K562 (cell line): ENCODE data around the gene STT3A. TPM values are rescaled to one million over a fixed set of nuclear protein-coding genes. Genes with fewer than 3 reads are reported as not detected.

Experiments
- ATAC-seq: fragments of 200-7000 bp; cut with Tn5 transposase; 3 replicates; pipeline ENCODE4 v1.9.1; 2020; ENCODE audit warnings: moderate library complexity
- BruUV-seq: library from RNA; stranded (reverse); fragments of 400-500 nt; replicated peaks from 2 replicates; lab custom pipeline; 2021; lab: Mats Ljungman, UMichigan
- CTCF ChIA-PET: fragments of 300-600 bp; formaldehyde crosslinking; extraction: SDS; loops from one replicate; lab custom pipeline; 2021; ENCODE audit warnings: low intra/inter-chr PET ratio; lab: Yijun Ruan, JAX
- POLR2A ChIA-PET: fragments of 300-600, 350-650 bp; sonication (Branson Sonifier 250); formaldehyde crosslinking; extraction: SDS; loops from one replicate; lab custom pipeline; 2021; ENCODE audit warnings: antibody characterized with exemption, inconsistent platforms; lab: Yijun Ruan, JAX
- DNase-seq, 4 experiments: peaks; one replicate each; pipeline versions ENCODE4 v3.0.0 to v3.0.0-alpha.2; 2011 to 2018; ENCODE audit warnings: low spot score in 3 of 4, mixed read lengths in 3 of 4; ENCODE audit errors: extremely low read depth in 1 of 4
- FAIRE-seq: peaks from 2 replicates; lab custom pipeline; 2011; peaks lifted over from hg19 to GRCh38; lab: Jason Lieb, UNC
- H2AFZ ChIP-seq: 2 replicates; pipeline ENCODE4 v1.6.0; 2011; ENCODE audit warnings: low read depth, low read length, control low read depth, inconsistent platforms
- H3K27ac ChIP-seq: fragments of 200-600 bp; 3 replicates; pipeline ENCODE4 v1.8.0; 2011; ENCODE audit warnings: low read depth, mild to moderate bottlenecking, control low read depth, inconsistent platforms, low read length, moderate library complexity, mixed read lengths; ENCODE audit errors: extremely low read depth
- H3K27me3 ChIP-seq, 2 experiments: fragments of 300-600 bp in 1 of 2; 2 replicates in 1 of 2; 3 replicates in 1 of 2; pipeline versions ENCODE4 v1.6.0 to v1.8.0; 2011; ENCODE audit warnings: inconsistent platforms in 2 of 2, low read length in 2 of 2, mild to moderate bottlenecking in 1 of 2, mixed read lengths in 1 of 2, moderate library complexity in 1 of 2; ENCODE audit not compliant: control insufficient read depth in 2 of 2, insufficient read depth in 2 of 2
- H3K36me3 ChIP-seq: fragments of 300-600 bp; 3 replicates; pipeline ENCODE4 v1.8.0; 2011; ENCODE audit warnings: mild to moderate bottlenecking, low read length, inconsistent platforms; ENCODE audit not compliant: control insufficient read depth, insufficient read depth
- H3K4me1 ChIP-seq, 2 experiments: fragments of 200-600 bp in 1 of 2; replicated peaks in 1 of 2; 2 replicates in 1 of 2; 3 replicates in 1 of 2; pipeline versions ENCODE4 v1.5.1 to v1.8.0; 2011; ENCODE audit warnings: inconsistent platforms in 2 of 2, low read length in 2 of 2, mild to moderate bottlenecking in 1 of 2, mixed read lengths in 1 of 2, moderate library complexity in 1 of 2; ENCODE audit not compliant: control insufficient read depth in 2 of 2, insufficient read depth in 2 of 2
- H3K4me2 ChIP-seq: 2 replicates; pipeline ENCODE4 v1.6.1; 2011; ENCODE audit warnings: low read length, control low read depth, inconsistent platforms, mixed read lengths; ENCODE audit not compliant: insufficient read depth
- H3K4me3 ChIP-seq: fragments of 200-600 bp; sonication (generic), shearing (Covaris generic); 2 replicates; pipeline ENCODE4 v1.5.1; 2016; ENCODE audit warnings: control low read depth, inconsistent platforms
- H3K79me2 ChIP-seq: fragments of 200-600 bp; 3 replicates; pipeline ENCODE4 v1.8.0; 2011; ENCODE audit warnings: low read length, inconsistent platforms; ENCODE audit not compliant: control insufficient read depth, insufficient read depth
- H3K9ac ChIP-seq, 2 experiments: 2 replicates each; pipeline versions ENCODE4 v1.6.0 to v1.6.1; 2011; ENCODE audit warnings: low read depth in 2 of 2, low read length in 2 of 2, control low read depth in 1 of 2, inconsistent platforms in 1 of 2, mild to moderate bottlenecking in 1 of 2, mixed read lengths in 1 of 2; ENCODE audit not compliant: insufficient read depth in 1 of 2
- H3K9me1 ChIP-seq: one replicate; pipeline ENCODE4 v1.6.0; 2011; ENCODE audit warnings: inconsistent platforms, mild to moderate bottlenecking, low read length, moderate library complexity; ENCODE audit not compliant: control insufficient read depth, insufficient read depth
- H3K9me3 ChIP-seq: replicated peaks from 2 replicates; pipeline ENCODE4 v1.5.1; 2011; ENCODE audit warnings: low read depth, low read length, inconsistent platforms; ENCODE audit not compliant: control insufficient read depth, insufficient read depth
- H4K20me1 ChIP-seq: replicated peaks from 2 replicates; pipeline ENCODE4 v1.6.1; 2011; ENCODE audit warnings: low read length, inconsistent platforms, mixed read lengths; ENCODE audit not compliant: control insufficient read depth, insufficient read depth
- BRF1 ChIP-seq: IDR thresholded peaks from 3 replicates; pipeline ENCODE4 v1.6.1; 2011; ENCODE audit warnings: borderline replicate concordance, mild to moderate bottlenecking; ENCODE audit not compliant: insufficient read length; ENCODE audit errors: extremely low read depth
- GATAD2A ChIP-seq: fragments of 450-650 bp; IDR thresholded peaks from 2 replicates; pipeline ENCODE4 v1.6.1; 2017
- PHF20 ChIP-seq: fragments of 450-650 bp; IDR thresholded peaks from 2 replicates; pipeline ENCODE4 v1.6.1; 2018; ENCODE audit not compliant: partially characterized antibody
- STAG1 ChIP-seq: sonication (generic); formaldehyde crosslinking; IDR thresholded peaks from 2 replicates; pipeline ENCODE4 v1.5.0; 2020; ENCODE audit warnings: missing genetic modification reagents, borderline replicate concordance
- WGBS: fragments of 100-300 bp; shearing (Covaris generic); methylation state at CpG from one replicate; pipeline ENCODE4 v1.1.6; 2016; ENCODE audit warnings: low coverage, mixed read lengths; ENCODE audit not compliant: insufficient coverage; ENCODE audit errors: missing lambda C conversion rate; 5-methylcytosine and 5-hydroxymethylcytosine counted together
- in situ Hi-C: fragments of 300-500 bp; cut with MboI; formaldehyde crosslinking; loops from 4 replicates; pipeline ENCODE4 v1.15.0; 2018; ENCODE audit warnings: inconsistent platforms, mixed read lengths
- intact Hi-C: fragments of 100-400 bp; cut with micrococcal nuclease; formaldehyde crosslinking; loops from 2 replicates; pipeline ENCODE4 v1.14.2; 2022
- polyA plus RNA-seq, 8 experiments: library from polyadenylated mRNA; depleted of rRNA in 4 of 8; stranded (reverse) in 5 of 8; unstranded in 3 of 8; fragments of >200 nt; fragmentation: Nextera tagmentation in 2 of 8; fragmentation: Illumina TruSeq in 1 of 8; extraction: Ambion mirVana in 2 of 8; extraction: Trizol in 1 of 8; gene quantifications; 2 replicates each; pipeline versions ENCODE4 v1.2.1 to v1.2.3, GENCODE V29; 2011 to 2014; ENCODE audit warnings: inconsistent platforms in 1 of 8, missing spikeins in 1 of 8
- total RNA-seq, 7 experiments: library from RNA; depleted of rRNA in 6 of 7; stranded (reverse); fragments of >200 nt in 6 of 7; fragmentation: Illumina TruSeq in 2 of 7; extraction: Trizol in 2 of 7; gene quantifications; 2 replicates each; pipeline versions ENCODE4 v1.2.1 to v1.2.3, GENCODE V29; 2011 to 2021; ENCODE audit warnings: low replicate concordance in 1 of 7
- TF ChIP-seq, protein P1 (sequence below): fragments of 450-650 bp; IDR thresholded peaks from 2 replicates; pipeline ENCODE4 v1.6.1; 2016; ENCODE audit warnings: antibody characterized with exemption
- TF ChIP-seq, protein P2 (sequence below): sonication (generic); formaldehyde crosslinking; IDR thresholded peaks from 2 replicates; pipeline ENCODE4 v1.8.1; 2023; ENCODE audit warnings: mild to moderate bottlenecking, missing genetic modification reagents
- TF ChIP-seq, protein P3 (sequence below), 2 experiments: fragments of 450-650 bp in 1 of 2; sonication (generic) in 1 of 2; formaldehyde crosslinking in 1 of 2; IDR thresholded peaks in 1 of 2; conservative IDR thresholded peaks in 1 of 2; 2 replicates each; pipeline versions ENCODE4 v1.6.1 to v1.8.1; 2016 to 2023; ENCODE audit warnings: mild to moderate bottlenecking in 2 of 2, moderate library complexity in 2 of 2, inconsistent platforms in 1 of 2, missing genetic modification reagents in 1 of 2
- TF ChIP-seq, protein P4 (sequence below): fragments of 250-450 bp; sonication (Bioruptor Pico); IDR thresholded peaks from 2 replicates; pipeline ENCODE4 v1.5.0; 2020; ENCODE audit warnings: mild to moderate bottlenecking, borderline replicate concordance

Gene STT3A
- total and polyA plus RNA-seq, 9 of the 15 experiments (the other 6 are each of a cell fraction or from before 2014, with no cell fraction given) = 70.7 to 330 (median 192) TPM

DNA sequence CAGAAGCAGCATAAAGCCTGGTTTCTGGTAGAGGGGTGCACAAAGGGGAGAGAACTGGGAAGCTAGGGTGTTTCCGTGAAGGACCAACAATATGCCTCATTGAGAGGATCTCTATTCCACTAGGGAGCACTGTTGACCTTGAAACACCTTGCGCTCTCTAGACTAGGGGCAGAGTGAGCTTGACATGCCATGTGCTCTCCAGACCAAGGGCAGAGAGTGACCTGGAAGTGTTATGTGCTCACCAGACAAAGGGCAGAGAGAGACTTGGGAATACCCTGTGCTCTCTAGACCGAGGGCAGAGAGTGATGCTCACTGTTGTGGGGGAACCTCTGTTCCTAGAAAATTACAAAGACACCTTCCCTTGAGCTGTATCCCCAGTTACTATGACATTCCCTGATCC, 38.6 kb upstream of the STT3A start (continued):
- TF ChIP-seq, protein P1, sequence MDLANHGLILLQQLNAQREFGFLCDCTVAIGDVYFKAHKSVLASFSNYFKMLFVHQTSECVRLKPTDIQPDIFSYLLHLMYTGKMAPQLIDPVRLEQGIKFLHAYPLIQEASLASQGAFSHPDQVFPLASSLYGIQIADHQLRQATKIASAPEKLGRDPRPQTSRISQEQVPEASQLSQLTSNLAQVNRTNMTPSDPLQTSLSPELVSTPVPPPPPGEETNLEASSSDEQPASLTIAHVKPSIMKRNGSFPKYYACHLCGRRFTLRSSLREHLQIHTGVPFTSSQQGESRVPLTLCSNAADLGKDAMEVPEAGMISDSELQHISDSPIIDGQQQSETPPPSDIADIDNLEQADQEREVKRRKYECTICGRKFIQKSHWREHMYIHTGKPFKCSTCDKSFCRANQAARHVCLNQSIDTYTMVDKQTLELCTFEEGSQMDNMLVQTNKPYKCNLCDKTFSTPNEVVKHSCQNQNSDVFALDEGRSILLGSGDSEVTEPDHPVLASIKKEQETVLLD = 0 out of 2 replicates have a peak, but pooled peaks have one; percentile 35
- TF ChIP-seq BRF1 (no peak), STAG1 (CRISPR knock-in tag) (no peak)
- TF ChIP-seq, protein P2, sequence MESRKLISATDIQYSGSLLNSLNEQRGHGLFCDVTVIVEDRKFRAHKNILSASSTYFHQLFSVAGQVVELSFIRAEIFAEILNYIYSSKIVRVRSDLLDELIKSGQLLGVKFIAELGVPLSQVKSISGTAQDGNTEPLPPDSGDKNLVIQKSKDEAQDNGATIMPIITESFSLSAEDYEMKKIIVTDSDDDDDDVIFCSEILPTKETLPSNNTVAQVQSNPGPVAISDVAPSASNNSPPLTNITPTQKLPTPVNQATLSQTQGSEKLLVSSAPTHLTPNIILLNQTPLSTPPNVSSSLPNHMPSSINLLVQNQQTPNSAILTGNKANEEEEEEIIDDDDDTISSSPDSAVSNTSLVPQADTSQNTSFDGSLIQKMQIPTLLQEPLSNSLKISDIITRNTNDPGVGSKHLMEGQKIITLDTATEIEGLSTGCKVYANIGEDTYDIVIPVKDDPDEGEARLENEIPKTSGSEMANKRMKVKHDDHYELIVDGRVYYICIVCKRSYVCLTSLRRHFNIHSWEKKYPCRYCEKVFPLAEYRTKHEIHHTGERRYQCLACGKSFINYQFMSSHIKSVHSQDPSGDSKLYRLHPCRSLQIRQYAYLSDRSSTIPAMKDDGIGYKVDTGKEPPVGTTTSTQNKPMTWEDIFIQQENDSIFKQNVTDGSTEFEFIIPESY (CRISPR knock-in tag) = 0 out of 2 replicates have a peak, but pooled peaks have one; percentile 16
- TF ChIP-seq, all 486 proteins: peak for 46

DNA sequence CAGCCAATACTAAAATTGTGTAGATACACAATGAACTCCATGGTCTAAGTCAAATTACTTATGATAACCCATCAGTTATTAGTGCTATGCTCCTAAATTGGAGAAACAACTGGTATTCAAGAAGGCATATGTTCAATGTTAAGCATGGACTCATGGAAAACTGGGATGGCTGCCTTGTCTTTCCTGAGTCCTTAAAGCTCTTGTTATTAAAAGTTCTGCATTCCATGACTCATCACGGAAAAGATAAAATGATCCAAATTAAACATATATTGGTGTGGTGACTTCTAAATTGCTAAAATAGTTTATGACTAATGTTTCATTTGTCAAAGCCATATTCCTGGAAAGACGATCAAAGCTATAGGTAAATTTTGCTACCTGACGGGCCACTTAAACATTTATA, 32.8 kb upstream of the STT3A start:
- Histone ChIP-seq H3K9me1 (no peaks in the 10 kb centered on the region), H3K4me3 (no peak overlapping the region), H3K79me2 (no peaks in the 10 kb centered on the region), H3K4me1 (peaks cover 7 to 21% of the 10 kb centered on the region in 2 experiments), H3K36me3 (no peaks in the 10 kb centered on the region), H3K27me3 (no peaks in the 10 kb centered on the region), H3K9me3 (no peaks in the 10 kb centered on the region), H3K9ac (no peak overlapping the region), H3K4me2 (no peak overlapping the region), H4K20me1 (no peaks in the 10 kb centered on the region), H3K27ac (no peak overlapping the region), H2AFZ (no peak overlapping the region)
- ChIA-PET POLR2A (interaction anchor here (0.9 to 1.3 kb wide), 2 partner anchors 10 to 49 kb away, joined by 3 read pairs; no protein-coding TSS in a partner anchor), CTCF (no interaction called here)
- intact Hi-C loops (loop anchor here (10.0 kb wide), 1 partner anchor 165 kb away; no protein-coding TSS in a partner anchor), in situ Hi-C loops (loop anchor here (10.0 kb wide), 1 partner anchor 315 kb away; no protein-coding TSS in a partner anchor)
- no peak for FAIRE-seq
- ATAC-seq = no peak
- BruUV-seq = no TSS peak
- 89% methylated on average over 3 of the region's 3 CpGs for WGBS
- DNase-seq = no peak
- no peak for TF ChIP-seq GATAD2A
- TF ChIP-seq, protein P3, sequence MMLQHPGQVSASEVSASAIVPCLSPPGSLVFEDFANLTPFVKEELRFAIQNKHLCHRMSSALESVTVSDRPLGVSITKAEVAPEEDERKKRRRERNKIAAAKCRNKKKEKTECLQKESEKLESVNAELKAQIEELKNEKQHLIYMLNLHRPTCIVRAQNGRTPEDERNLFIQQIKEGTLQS (IDR thresholded peaks at IDR 0.05) = 0 out of 2 replicates have a peak, but pooled peaks have one; percentile 9
- TF ChIP-seq, protein P3 (CRISPR knock-in tag; conservative IDR thresholded peaks at IDR 0.05) = no peak
- TF ChIP-seq PHF20 = no peak
- TF ChIP-seq, protein P4, sequence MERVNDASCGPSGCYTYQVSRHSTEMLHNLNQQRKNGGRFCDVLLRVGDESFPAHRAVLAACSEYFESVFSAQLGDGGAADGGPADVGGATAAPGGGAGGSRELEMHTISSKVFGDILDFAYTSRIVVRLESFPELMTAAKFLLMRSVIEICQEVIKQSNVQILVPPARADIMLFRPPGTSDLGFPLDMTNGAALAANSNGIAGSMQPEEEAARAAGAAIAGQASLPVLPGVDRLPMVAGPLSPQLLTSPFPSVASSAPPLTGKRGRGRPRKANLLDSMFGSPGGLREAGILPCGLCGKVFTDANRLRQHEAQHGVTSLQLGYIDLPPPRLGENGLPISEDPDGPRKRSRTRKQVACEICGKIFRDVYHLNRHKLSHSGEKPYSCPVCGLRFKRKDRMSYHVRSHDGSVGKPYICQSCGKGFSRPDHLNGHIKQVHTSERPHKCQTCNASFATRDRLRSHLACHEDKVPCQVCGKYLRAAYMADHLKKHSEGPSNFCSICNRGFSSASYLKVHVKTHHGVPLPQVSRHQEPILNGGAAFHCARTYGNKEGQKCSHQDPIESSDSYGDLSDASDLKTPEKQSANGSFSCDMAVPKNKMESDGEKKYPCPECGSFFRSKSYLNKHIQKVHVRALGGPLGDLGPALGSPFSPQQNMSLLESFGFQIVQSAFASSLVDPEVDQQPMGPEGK = no peak
